Body of pancreas (tissue), 4 donors: ENCODE results near the gene SLC39A10. TPM values are rescaled to one million over a fixed set of nuclear protein-coding genes. Genes with fewer than 3 reads are reported as not detected.

Source experiments
- ATAC-seq: fragments of 150-250 bp; one replicate; pipeline ENCODE4 v1.9.1; 2016
- DNase-seq, 4 donors: peaks; one replicate each; pipeline ENCODE4 v3.0.0-alpha.2; 2019
- H3K27ac ChIP-seq, 4 donors: fragments of 200-600 bp; sonication (generic); 1 replicate in 3 of 4; 2 replicates in 1 of 4; pipeline versions ENCODE4 v1.5.1 to v1.6.1; 2016 to 2019; ENCODE audit warnings: mild to moderate bottlenecking in 1 of 4, mixed read lengths in 1 of 4, moderate library complexity in 1 of 4
- H3K27me3 ChIP-seq, 2 donors: fragments of 200-600 bp; sonication (generic); one replicate each; pipeline ENCODE4 v1.6.0; 2016; ENCODE audit warnings: mild to moderate bottlenecking in 1 of 2
- H3K36me3 ChIP-seq, 2 donors: fragments of 200-600 bp; sonication (generic); replicated peaks in 1 of 2; 2 replicates each; pipeline ENCODE4 v1.5.1; 2016; ENCODE audit warnings: low read depth in 2 of 2; ENCODE audit not compliant: insufficient read depth in 1 of 2
- H3K4me1 ChIP-seq: fragments of 200-600 bp; sonication (generic); one replicate; pipeline ENCODE4 v1.6.0; 2016
- H3K4me3 ChIP-seq, 2 donors: fragments of 200-600 bp; sonication (generic); 1 replicate in 1 of 2; 2 replicates in 1 of 2; pipeline ENCODE4 v1.5.1; 2016 to 2019
- H3K9me3 ChIP-seq, 3 donors: fragments of 200-600 bp; sonication (generic); 1 replicate in 2 of 3; 2 replicates in 1 of 3; pipeline ENCODE4 v1.5.1; 2016
- POLR2A ChIP-seq, 3 donors: fragments of 450-650 bp; IDR thresholded peaks; one replicate each; pipeline ENCODE4 v1.6.1; 2016; ENCODE audit warnings: antibody characterized with exemption in 3 of 3, mild to moderate bottlenecking in 2 of 3
- WGBS, 2 donors: methylation state at CpG; one replicate each; pipeline ENCODE4 v1.1.5; 2017; 5-methylcytosine and 5-hydroxymethylcytosine counted together
- intact Hi-C: fragments of 100-400 bp; cut with DNase I; formaldehyde crosslinking; loops from one replicate; pipeline ENCODE4 v1.15.1; 2023
- total RNA-seq, 2 donors: library from RNA; depleted of rRNA; stranded (reverse); fragments of >200 nt; gene quantifications; one replicate each; pipeline ENCODE4 v1.1.0, GENCODE V29; 2016
- TF ChIP-seq, protein P1 (sequence below), 7 experiments: fragments of 450-650 bp in 4 of 7; fragments of 200-600 bp in 3 of 7; sonication (generic) in 3 of 7; IDR thresholded peaks; one replicate each; pipeline ENCODE4 v1.5.1; 2016 to 2019; ENCODE audit warnings: antibody characterized with exemption in 7 of 7

The SLC39A10 gene
- total RNA-seq, 2 donors from 2014 or later, result 17.8 to 18.7 TPM

DNA sequence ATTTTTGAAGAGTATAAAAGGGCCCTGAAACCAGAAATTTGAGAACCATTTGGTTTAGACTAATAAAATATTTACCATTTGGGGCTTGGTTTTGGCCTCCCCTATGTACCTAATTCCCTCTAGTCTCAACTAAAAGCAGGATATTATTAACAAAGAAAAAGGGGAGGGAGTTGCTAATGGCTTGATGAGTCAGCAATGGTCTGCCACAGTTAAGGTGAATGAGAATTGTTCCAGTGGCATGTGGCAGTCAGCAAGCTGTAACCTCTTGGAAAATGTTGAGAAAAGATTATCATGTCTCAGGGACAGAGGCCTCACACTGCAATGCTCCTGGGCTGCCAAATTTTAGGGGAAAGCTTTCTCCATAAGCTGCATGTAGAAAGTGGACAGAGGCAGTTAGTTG lies 20.1 kb upstream of the SLC39A10 start:
- no peak for TF ChIP-seq POLR2A (IDR thresholded peaks at IDR 0.05)
- TF ChIP-seq, protein P1, sequence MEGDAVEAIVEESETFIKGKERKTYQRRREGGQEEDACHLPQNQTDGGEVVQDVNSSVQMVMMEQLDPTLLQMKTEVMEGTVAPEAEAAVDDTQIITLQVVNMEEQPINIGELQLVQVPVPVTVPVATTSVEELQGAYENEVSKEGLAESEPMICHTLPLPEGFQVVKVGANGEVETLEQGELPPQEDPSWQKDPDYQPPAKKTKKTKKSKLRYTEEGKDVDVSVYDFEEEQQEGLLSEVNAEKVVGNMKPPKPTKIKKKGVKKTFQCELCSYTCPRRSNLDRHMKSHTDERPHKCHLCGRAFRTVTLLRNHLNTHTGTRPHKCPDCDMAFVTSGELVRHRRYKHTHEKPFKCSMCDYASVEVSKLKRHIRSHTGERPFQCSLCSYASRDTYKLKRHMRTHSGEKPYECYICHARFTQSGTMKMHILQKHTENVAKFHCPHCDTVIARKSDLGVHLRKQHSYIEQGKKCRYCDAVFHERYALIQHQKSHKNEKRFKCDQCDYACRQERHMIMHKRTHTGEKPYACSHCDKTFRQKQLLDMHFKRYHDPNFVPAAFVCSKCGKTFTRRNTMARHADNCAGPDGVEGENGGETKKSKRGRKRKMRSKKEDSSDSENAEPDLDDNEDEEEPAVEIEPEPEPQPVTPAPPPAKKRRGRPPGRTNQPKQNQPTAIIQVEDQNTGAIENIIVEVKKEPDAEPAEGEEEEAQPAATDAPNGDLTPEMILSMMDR (IDR thresholded peaks at IDR 0.05), result no peak
- H3K4me1 ChIP-seq, result no peaks in the 10 kb centered on the region
- H3K27me3 ChIP-seq, result no peaks in the 10 kb centered on the region
- no peak overlapping the region for H3K27ac ChIP-seq
- ATAC-seq, result no peak
- DNase-seq, result no peak
- H3K4me3 ChIP-seq, result no peak overlapping the region
- intact Hi-C loops, result no loop called here
- no peaks in the 10 kb centered on the region for H3K9me3 ChIP-seq
- H3K36me3 ChIP-seq, result no peaks in the 10 kb centered on the region

DNA sequence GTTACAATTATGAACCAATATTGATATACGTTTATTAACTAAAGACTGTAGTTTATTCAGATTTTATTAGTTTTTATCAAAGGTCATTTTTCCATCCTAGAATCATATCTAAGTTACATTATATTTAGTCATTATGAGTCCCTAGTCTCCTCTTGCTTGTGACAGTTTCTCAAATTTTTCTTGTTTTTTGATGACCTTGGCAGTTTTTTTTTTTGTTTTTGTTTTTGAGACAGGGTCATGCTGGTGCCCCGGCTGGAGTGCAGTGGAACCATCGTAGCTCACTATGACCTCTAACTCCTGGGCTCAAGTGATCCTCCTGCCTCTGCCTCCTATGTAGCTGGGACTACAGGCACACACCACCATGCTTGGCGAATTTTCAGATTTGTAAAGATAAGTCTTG lies 18.3 kb upstream of the SLC39A10 start:
- H3K4me3 ChIP-seq, result no peak overlapping the region
- WGBS, 2 donors, result 82 to 86% methylated on average over 4 of the region's 4 CpGs
- no peak overlapping the region for H3K27ac ChIP-seq
- H3K4me1 ChIP-seq, result peaks cover 5% of the 10 kb centered on the region
- H3K9me3 ChIP-seq, result no peaks in the 10 kb centered on the region
- DNase-seq (no peak), ATAC-seq (no peak)
- TF ChIP-seq, protein P1 (IDR thresholded peaks at IDR 0.05), result no peak
- TF ChIP-seq POLR2A (IDR thresholded peaks at IDR 0.05), result no peak
- H3K27me3 ChIP-seq, result no peaks in the 10 kb centered on the region
- intact Hi-C loops, result no loop called here
- H3K36me3 ChIP-seq, result no peaks in the 10 kb centered on the region

DNA sequence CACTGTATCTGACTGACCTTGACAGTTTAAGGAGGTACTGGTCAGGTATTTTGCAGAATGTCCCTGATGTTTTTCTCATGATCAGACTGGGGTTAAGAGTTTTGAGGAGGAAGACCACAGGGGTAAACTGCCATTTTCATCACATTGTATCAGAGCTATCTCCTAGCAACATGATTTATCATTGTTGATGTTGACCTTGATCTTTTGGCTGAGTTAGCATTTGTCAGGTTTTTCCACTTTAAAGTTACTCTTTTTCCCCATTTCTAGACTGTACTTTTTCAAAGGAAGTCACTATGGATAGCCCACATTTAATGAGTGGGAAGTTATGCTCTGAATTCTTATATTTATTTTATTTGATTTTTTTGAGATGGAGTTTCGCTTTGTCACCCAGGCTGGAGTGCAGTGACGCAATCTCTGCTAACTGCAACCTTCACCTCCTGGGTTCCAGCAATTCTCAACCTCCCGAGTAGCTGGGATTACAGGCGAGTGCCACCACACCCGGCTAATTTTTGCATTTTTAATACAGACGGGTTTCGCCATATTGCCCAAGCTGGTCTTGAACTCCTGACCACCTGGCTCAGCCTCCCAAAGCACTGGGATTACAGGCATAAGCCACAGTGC lies 17.7 kb upstream of the SLC39A10 start:
- no peak overlapping the region for H3K4me3 ChIP-seq
- peaks cover 5% of the 10 kb centered on the region for H3K4me1 ChIP-seq
- H3K27ac ChIP-seq, result no peak overlapping the region
- H3K36me3 ChIP-seq, result no peaks in the 10 kb centered on the region
- TF ChIP-seq, protein P1 (IDR thresholded peaks at IDR 0.05), result no peak
- TF ChIP-seq POLR2A (IDR thresholded peaks at IDR 0.05), result no peak
- no peak for ATAC-seq
- no peak for DNase-seq
- intact Hi-C loops, result no loop called here
- WGBS, 2 donors, result 94 to 95% methylated on average over 7 of the region's 7 CpGs
- H3K27me3 ChIP-seq, result no peaks in the 10 kb centered on the region
- H3K9me3 ChIP-seq, result no peaks in the 10 kb centered on the region

DNA sequence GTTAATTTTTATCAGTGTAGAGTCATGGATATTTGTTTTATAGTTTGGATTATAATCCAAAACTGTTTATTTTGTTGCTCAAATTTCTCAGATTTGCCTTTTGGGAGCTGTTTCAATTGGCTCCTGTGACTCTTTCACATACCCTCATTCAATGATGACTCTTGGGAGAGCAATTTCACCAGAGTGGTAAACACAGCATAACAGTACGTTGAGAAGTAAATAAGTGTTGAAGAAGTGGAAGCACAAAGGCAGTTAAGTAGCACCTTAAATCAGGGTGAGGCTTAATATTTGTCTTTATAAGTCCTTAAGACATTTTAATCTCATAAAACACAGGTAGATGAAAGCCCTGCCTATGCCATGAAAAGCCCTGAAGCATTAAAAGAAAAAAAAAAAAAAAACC lies 17.1 kb upstream of the SLC39A10 start:
- no peak for ATAC-seq
- intact Hi-C loops, result no loop called here

DNA sequence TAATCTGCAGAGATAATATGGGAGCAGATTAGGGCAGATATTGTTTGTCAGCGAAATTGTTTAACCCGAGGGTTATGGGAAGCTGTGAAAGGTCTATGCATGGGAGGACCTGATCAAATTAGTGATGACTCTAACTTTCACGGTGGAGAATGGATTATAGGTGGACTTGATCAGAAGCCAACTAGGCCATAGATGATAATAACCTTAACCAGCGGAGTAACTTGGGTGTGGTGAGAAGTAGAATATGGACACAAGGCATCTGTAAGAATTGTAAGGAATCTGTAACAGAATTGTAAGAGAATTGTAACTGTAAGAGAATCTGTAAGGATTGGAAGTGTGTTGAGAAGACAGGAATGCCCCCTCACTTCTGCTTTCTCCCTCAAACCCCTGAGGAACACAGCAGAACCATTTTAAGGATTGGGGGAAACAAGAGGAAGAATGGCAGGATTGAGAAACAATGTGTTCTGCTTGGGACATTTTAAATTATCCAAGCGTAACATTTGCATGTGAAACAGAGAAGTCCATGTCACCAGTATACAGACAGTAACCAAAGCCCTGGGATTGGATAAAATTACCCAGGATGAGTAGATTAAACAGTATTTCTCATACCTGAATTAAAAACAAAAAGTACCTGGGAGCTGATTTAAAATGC lies 14.9 kb upstream of the SLC39A10 start:
- Histone ChIP-seq H3K4me1 (peaks cover 5% of the 10 kb centered on the region), H3K9me3 (no peaks in the 10 kb centered on the region), H3K36me3 (no peaks in the 10 kb centered on the region), H3K27me3 (no peaks in the 10 kb centered on the region), H3K4me3 (no peak overlapping the region), H3K27ac (peak overlapping the region in 1 of 4 donors; percentile 52)
- ATAC-seq (no peak), DNase-seq (no peak)
- TF ChIP-seq, protein P1 (IDR thresholded peaks at IDR 0.05), result no peak
- 60 to 61% methylated on average over 5 of the region's 5 CpGs for WGBS, 2 donors
- intact Hi-C loops, result no loop called here

More for the DNA sequence above, 17.1 kb upstream of the SLC39A10 start:
- Histone ChIP-seq H3K27ac (no peak overlapping the region), H3K9me3 (no peaks in the 10 kb centered on the region), H3K4me1 (peaks cover 5% of the 10 kb centered on the region), H3K4me3 (no peak overlapping the region), H3K27me3 (no peaks in the 10 kb centered on the region), H3K36me3 (no peaks in the 10 kb centered on the region)
- 59 to 65% methylated on average over 1 of the region's 1 CpG for WGBS, 2 donors
- no peak for DNase-seq
- no peak for TF ChIP-seq POLR2A (IDR thresholded peaks at IDR 0.05)
